ENCODE measurements around the gene DELE1.

Gene DELE1

GRCh38 chr5:141923448-141924313 lies at the start of gene DELE1:
TSS of gene DELE1 (plus strand) at chr5:141923871. CDS start at chr5:141923942, 71 bp downstream.
- H3K9me3 ChIP-seq (ENCODE audit: control insufficient read depth in 1 of 2, low read length in 2 of 2): no peaks in the 10 kb centered on the region
- peaks cover 0 to 12% of the 10 kb centered on the region in 2 donors for H3K4me1 ChIP-seq (ENCODE audit: control insufficient read depth in 1 of 2, insufficient read depth in 2 of 2, low read length in 2 of 2)
- peak within 1 kb of the TSS; percentile 95 for H3K27ac ChIP-seq (ENCODE audit: low read length)

GRCh38 chr5:141873933-141874261 lies 49.8 kb upstream of the DELE1 start:
- H3K4me1 ChIP-seq (ENCODE audit: control insufficient read depth in 1 of 2, insufficient read depth in 2 of 2, low read length in 2 of 2): peaks cover 17 to 26% of the 10 kb centered on the region in 2 donors
- peaks cover 0 to under 1% of the 10 kb centered on the region in 2 donors for H3K36me3 ChIP-seq (ENCODE audit: control insufficient read depth in 1 of 2, insufficient read depth in 2 of 2, low read length in 2 of 2)
- no peaks in the 10 kb centered on the region for H3K9me3 ChIP-seq (ENCODE audit: control insufficient read depth in 1 of 2, low read length in 2 of 2)
- no peak overlapping the region for H3K4me3 ChIP-seq (ENCODE audit: low read depth in 1 of 2, low read length in 2 of 2)
- H3K27me3 ChIP-seq (ENCODE audit: low read depth, low read length): peaks cover 25% of the 10 kb centered on the region
- H3K27ac ChIP-seq (ENCODE audit: low read length): peak overlapping the region; percentile 83

More at GRCh38 chr5:141923448-141924313, at the start of gene DELE1:
- H3K27me3 ChIP-seq (ENCODE audit: low read depth, low read length): no peaks in the 10 kb centered on the region
- H3K36me3 ChIP-seq (ENCODE audit: control insufficient read depth in 1 of 2, insufficient read depth in 2 of 2, low read length in 2 of 2): peaks cover 26 to 27% of the 10 kb centered on the region in 2 donors
- peak within 1 kb of the TSS; percentile 58 to 78 for H3K4me3 ChIP-seq (ENCODE audit: low read depth in 1 of 2, low read length in 2 of 2)

- H3K9me3 ChIP-seq (ENCODE audit: control insufficient read depth in 1 of 2, low read length in 2 of 2): no peaks in the 10 kb centered on the region
- peaks cover 25% of the 10 kb centered on the region for H3K27me3 ChIP-seq (ENCODE audit: low read depth, low read length)
- H3K27ac ChIP-seq (ENCODE audit: low read length): peak overlapping the region; percentile 83
- H3K4me1 ChIP-seq (ENCODE audit: control insufficient read depth in 1 of 2, insufficient read depth in 2 of 2, low read length in 2 of 2): peaks cover 17 to 29% of the 10 kb centered on the region in 2 donors
- H3K4me3 ChIP-seq (ENCODE audit: low read depth in 1 of 2, low read length in 2 of 2): peak overlapping the region in 1 of 2 donors; percentile 52
- H3K36me3 ChIP-seq (ENCODE audit: control insufficient read depth in 1 of 2, insufficient read depth in 2 of 2, low read length in 2 of 2): no peaks in the 10 kb centered on the region
Measured at GRCh38 chr5:141874262-141874964, 49.3 kb upstream of the DELE1 start.

GRCh38 chr5:141875022-141875740 lies 48.5 kb upstream of the DELE1 start:
- no peaks in the 10 kb centered on the region for H3K9me3 ChIP-seq (ENCODE audit: control insufficient read depth in 1 of 2, low read length in 2 of 2)
- H3K27ac ChIP-seq (ENCODE audit: low read length): peak overlapping the region; percentile 83
- H3K27me3 ChIP-seq (ENCODE audit: low read depth, low read length): peaks cover 25% of the 10 kb centered on the region
- H3K4me1 ChIP-seq (ENCODE audit: control insufficient read depth in 1 of 2, insufficient read depth in 2 of 2, low read length in 2 of 2): peaks cover 12 to 29% of the 10 kb centered on the region in 2 donors
- H3K4me3 ChIP-seq (ENCODE audit: low read depth in 1 of 2, low read length in 2 of 2): peak overlapping the region; percentile 52 to 71
- H3K36me3 ChIP-seq (ENCODE audit: control insufficient read depth in 1 of 2, insufficient read depth in 2 of 2, low read length in 2 of 2): no peaks in the 10 kb centered on the region

- peaks cover 29% of the 10 kb centered on the region for H3K27me3 ChIP-seq (ENCODE audit: low read depth, low read length)
- peak overlapping the region; percentile 83 for H3K27ac ChIP-seq (ENCODE audit: low read length)
- no peaks in the 10 kb centered on the region for H3K36me3 ChIP-seq (ENCODE audit: control insufficient read depth in 1 of 2, insufficient read depth in 2 of 2, low read length in 2 of 2)
- peak overlapping the region; percentile 71 to 73 for H3K4me3 ChIP-seq (ENCODE audit: low read depth in 1 of 2, low read length in 2 of 2)
- no peaks in the 10 kb centered on the region for H3K9me3 ChIP-seq (ENCODE audit: control insufficient read depth in 1 of 2, low read length in 2 of 2)
- peaks cover 7 to 29% of the 10 kb centered on the region in 2 donors for H3K4me1 ChIP-seq (ENCODE audit: control insufficient read depth in 1 of 2, insufficient read depth in 2 of 2, low read length in 2 of 2)
Measured at GRCh38 chr5:141875795-141876627, 47.7 kb upstream of the DELE1 start.

- no peaks in the 10 kb centered on the region for H3K9me3 ChIP-seq (ENCODE audit: control insufficient read depth in 1 of 2, low read length in 2 of 2)
- peaks cover 32% of the 10 kb centered on the region for H3K27me3 ChIP-seq (ENCODE audit: low read depth, low read length)
- H3K27ac ChIP-seq (ENCODE audit: low read length): peak overlapping the region; percentile 78
- H3K36me3 ChIP-seq (ENCODE audit: control insufficient read depth in 1 of 2, insufficient read depth in 2 of 2, low read length in 2 of 2): no peaks in the 10 kb centered on the region
- peak overlapping the region; percentile 71 to 73 for H3K4me3 ChIP-seq (ENCODE audit: low read depth in 1 of 2, low read length in 2 of 2)
- H3K4me1 ChIP-seq (ENCODE audit: control insufficient read depth in 1 of 2, insufficient read depth in 2 of 2, low read length in 2 of 2): peaks cover 0 to 29% of the 10 kb centered on the region in 2 donors
Measured at GRCh38 chr5:141876628-141877355, 46.9 kb upstream of the DELE1 start.

- peaks cover 0 to 31% of the 10 kb centered on the region in 2 donors for H3K4me1 ChIP-seq (ENCODE audit: control insufficient read depth in 1 of 2, insufficient read depth in 2 of 2, low read length in 2 of 2)
- H3K27ac ChIP-seq (ENCODE audit: low read length): peak overlapping the region; percentile 78
- peak overlapping the region; percentile 71 to 73 for H3K4me3 ChIP-seq (ENCODE audit: low read depth in 1 of 2, low read length in 2 of 2)
- H3K36me3 ChIP-seq (ENCODE audit: control insufficient read depth in 1 of 2, insufficient read depth in 2 of 2, low read length in 2 of 2): no peaks in the 10 kb centered on the region
- H3K27me3 ChIP-seq (ENCODE audit: low read depth, low read length): peaks cover 40% of the 10 kb centered on the region
- no peaks in the 10 kb centered on the region for H3K9me3 ChIP-seq (ENCODE audit: control insufficient read depth in 1 of 2, low read length in 2 of 2)
Measured at GRCh38 chr5:141877356-141878185, 46.1 kb upstream of the DELE1 start.

GRCh38 chr5:141878186-141878710 lies 45.4 kb upstream of the DELE1 start, which contains the start of gene PCDH1:
TSS of gene PCDH1 (minus strand) at chr5:141878410. CDS start at chr5:141878262, 148 bp downstream.
- Histone ChIP-seq H3K36me3 (ENCODE audit: control insufficient read depth in 1 of 2, insufficient read depth in 2 of 2, low read length in 2 of 2) (no peaks in the 10 kb centered on the region), H3K9me3 (ENCODE audit: control insufficient read depth in 1 of 2, low read length in 2 of 2) (no peaks in the 10 kb centered on the region), H3K4me3 (ENCODE audit: low read depth in 1 of 2, low read length in 2 of 2) (peak within 1 kb of the TSS; percentile 71 to 73), H3K27ac (ENCODE audit: low read length) (peak within 1 kb of the TSS; percentile 78), H3K4me1 (ENCODE audit: control insufficient read depth in 1 of 2, insufficient read depth in 2 of 2, low read length in 2 of 2) (peaks cover 0 to 38% of the 10 kb centered on the region in 2 donors), H3K27me3 (ENCODE audit: low read depth, low read length) (peaks cover 47% of the 10 kb centered on the region)

GRCh38 chr5:141878711-141879425 lies 44.8 kb upstream of the DELE1 start:
- H3K9me3 ChIP-seq (ENCODE audit: control insufficient read depth in 1 of 2, low read length in 2 of 2): no peaks in the 10 kb centered on the region
- H3K4me3 ChIP-seq (ENCODE audit: low read depth in 1 of 2, low read length in 2 of 2): peak overlapping the region; percentile 68 to 69
- no peaks in the 10 kb centered on the region for H3K36me3 ChIP-seq (ENCODE audit: control insufficient read depth in 1 of 2, insufficient read depth in 2 of 2, low read length in 2 of 2)
- peaks cover 0 to 39% of the 10 kb centered on the region in 2 donors for H3K4me1 ChIP-seq (ENCODE audit: control insufficient read depth in 1 of 2, insufficient read depth in 2 of 2, low read length in 2 of 2)
- peak overlapping the region; percentile 67 for H3K27ac ChIP-seq (ENCODE audit: low read length)
- peaks cover 53% of the 10 kb centered on the region for H3K27me3 ChIP-seq (ENCODE audit: low read depth, low read length)

All from muscle layer of duodenum (tissue), 2 donors.